Hepatic stellate cell (primary cell): ENCODE data around the gene GLDC.
A peak's percentile ranks its signal among the peaks of the same experiment; 100 is the strongest.
"Not testable (repeated sequence)": the region's sequence is repeated elsewhere in the genome, so short reads cannot be mapped to it uniquely, and the experiment has no call there.

ENCODE experiments used
- DNase-seq: peaks from one replicate; pipeline ENCODE4 v3.0.0; 2011; ENCODE audit warnings: low spot score

Gene GLDC

GRCh38 chr9:6565312-6565711 is 80.2 kb downstream of the GLDC start:
- no peak for DNase-seq

GRCh38 chr9:6564868-6565267 is 80.7 kb downstream of the GLDC start:
- no peak for DNase-seq

DNA sequence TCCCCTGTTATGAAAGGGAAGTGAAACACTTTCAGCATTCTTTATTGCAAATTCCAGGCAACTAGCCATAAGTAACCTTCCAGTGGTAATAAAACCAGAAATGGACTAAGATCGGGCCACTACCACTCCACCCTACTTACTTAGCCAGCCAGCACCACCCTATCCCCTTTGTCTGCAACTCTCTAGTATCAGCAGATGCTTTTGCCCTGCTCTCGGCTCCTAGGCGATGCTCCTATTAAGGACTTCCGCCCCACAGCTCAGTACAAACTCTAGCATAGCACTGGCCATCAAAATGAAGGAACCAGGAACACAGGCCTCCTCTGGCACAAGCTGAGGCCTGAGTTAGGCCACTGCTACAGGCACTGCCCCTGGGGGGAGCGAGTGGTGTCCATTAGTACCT is 81.2 kb downstream of the GLDC start:
- no peak for DNase-seq

DNA sequence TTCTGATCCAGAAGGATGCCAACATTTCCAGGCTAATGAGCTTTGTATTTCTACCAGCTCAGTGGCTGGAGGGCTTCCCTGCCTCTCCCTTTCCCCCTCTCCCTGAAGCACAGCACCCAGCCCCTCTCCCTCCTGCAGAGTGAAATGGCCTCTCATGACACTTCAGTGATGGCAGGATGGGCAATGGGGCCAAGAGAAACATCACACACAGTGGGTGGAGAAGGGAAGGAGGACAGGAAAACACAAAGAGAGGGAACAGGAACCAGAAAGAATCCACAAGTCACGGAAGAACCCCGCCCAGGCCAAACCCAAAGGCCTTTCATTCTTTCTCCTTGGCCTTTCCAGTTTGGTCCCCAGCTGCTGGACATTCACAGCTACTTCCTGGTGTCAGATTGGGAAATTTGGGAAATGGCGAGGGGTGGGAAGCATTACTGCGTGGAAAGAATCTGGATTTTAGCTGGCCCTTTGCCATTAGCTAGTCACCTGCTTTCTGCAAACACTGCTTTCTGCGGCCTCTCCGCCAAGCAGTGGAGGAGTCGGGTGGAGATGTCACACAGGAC is 82.6 kb downstream of the GLDC start:
- no peak for DNase-seq

GRCh38 chr9:6562201-6562600 is 83.3 kb downstream of the GLDC start:
- DNase-seq, result no peak

GRCh38 chr9:6557883-6558616 is 87.5 kb downstream of the GLDC start:
- DNase-seq, result no peak

- DNase-seq, result no peak
These were observed 91.7 kb downstream of the GLDC start for GRCh38 chr9:6553866-6554265.

GRCh38 chr9:6552498-6553121 is 92.9 kb downstream of the GLDC start:
- DNase-seq, result peak; percentile 30

GRCh38 chr9:6552033-6552432 is 93.5 kb downstream of the GLDC start:
- no peak for DNase-seq

DNA sequence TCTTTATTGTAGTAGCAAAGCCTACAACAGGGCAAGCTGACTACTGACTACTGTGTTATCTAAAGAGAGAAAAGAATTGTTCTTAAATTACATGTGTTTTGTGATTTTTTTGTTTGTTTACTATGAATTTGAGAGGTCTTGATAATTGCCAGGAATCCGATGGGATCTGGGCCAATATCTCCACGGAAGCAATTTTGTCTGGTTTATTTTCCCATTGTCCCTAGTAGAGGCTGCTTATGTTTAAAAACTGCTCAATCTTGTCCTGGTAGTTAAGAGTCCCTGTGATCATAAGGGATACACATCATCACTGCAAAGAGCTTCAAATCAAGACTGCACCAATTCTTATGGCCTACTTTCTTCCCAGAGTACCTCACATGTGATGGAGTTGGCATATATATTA is 94.4 kb downstream of the GLDC start:
- DNase-seq, result no peak

GRCh38 chr9:6549106-6549800 is 96.3 kb downstream of the GLDC start:
- DNase-seq, result no peak

GRCh38 chr9:6545017-6545691 is 100.4 kb downstream of the GLDC start:
- DNase-seq, result no peak

DNA sequence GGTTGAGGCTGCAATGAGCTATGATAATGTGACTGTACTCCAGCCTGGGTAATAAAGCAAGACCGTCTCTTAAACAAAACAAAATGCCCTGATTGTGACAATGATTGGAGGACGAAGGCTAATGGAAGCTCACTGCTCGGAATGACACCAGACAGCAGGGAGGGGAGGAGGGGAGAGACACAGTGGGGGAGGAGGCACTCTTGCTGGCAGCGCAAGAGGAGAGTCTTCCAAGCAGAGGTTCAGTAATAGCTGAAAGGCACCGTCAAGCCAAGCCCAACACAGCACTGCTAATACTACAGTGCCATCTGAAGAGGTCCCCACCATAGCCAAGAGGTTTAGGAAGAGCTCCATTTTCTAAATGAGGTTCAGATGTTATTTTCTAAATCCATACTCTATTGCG is 102.3 kb downstream of the GLDC start:
- DNase-seq, result no peak

GRCh38 chr9:6542617-6543016 is 102.9 kb downstream of the GLDC start:
- not testable (repeated sequence) for DNase-seq

- no peak for DNase-seq
These were observed 106.9 kb downstream of the GLDC start for GRCh38 chr9:6538666-6539071.

- DNase-seq, result no peak
These were observed 109.9 kb downstream of the GLDC start for GRCh38 chr9:6535594-6535993.

GRCh38 chr9:6525326-6526045 is 120.0 kb downstream of the GLDC start:
- DNase-seq, result peak; percentile 49

DNA sequence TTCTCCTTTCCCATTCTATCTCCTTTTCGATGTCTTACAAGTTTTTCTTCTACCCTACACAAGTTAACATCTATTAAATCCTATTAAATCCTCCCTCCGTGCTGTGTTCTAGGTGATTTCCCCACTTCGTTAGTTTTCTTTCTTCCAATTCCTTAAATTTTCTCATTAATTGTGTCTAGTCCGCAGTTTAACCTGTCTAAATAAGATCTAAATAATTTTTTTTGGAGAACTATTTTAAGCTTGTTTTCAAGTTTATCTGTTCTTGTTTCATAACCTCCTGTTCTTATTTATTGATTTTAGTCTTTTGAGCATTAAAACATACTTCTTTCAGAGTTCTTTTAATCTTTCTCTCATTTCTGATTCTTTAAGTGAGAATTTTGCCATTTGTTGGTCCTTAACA is 123.3 kb downstream of the GLDC start:
- no peak for DNase-seq

GRCh38 chr9:6512085-6512657 is 133.4 kb downstream of the GLDC start:
- no peak for DNase-seq

- no peak for DNase-seq
These were observed 139.0 kb downstream of the GLDC start for GRCh38 chr9:6506571-6506970.

DNA sequence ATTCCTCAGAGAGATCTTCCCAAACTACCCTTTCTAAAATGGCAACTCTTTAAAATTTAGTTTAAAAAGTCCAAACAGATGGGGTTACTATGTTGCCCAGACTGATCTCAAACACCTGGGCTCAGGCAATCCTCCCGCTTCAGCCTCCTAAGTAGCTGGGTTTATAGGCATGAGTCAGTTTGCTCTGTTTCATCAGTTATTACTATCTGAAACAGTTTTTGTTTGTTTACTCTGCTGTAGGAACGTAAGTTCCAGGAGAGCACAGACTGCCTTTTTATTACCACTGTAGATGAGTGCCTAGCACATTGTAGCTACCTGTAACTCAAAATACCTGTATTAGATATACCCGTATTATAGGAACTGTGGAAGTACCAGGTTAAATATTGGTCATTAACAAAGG is 143.1 kb downstream of the GLDC start:
- DNase-seq, result no peak
